SK-N-SH treated with all-trans-retinoic acid at 6 μM for 48 hours (cell line): Measurements from ENCODE around the gene SOD3.

Source experiments
- ARNTL ChIP-seq: fragments of 450-650 bp; formaldehyde crosslinking; IDR thresholded peaks from 2 replicates; pipeline ENCODE4 v1.5.0; 2020; ENCODE audit warnings: low read depth, mild to moderate bottlenecking, moderate library complexity, borderline replicate concordance
- CREB5 ChIP-seq: fragments of 250-450 bp; sonication (Bioruptor Pico); IDR thresholded peaks from 2 replicates; pipeline ENCODE4 v1.5.1; 2020; ENCODE audit warnings: low read depth, mild to moderate bottlenecking, moderate library complexity
- CSDC2 ChIP-seq: fragments of 250-450 bp; sonication (Bioruptor Pico); IDR thresholded peaks from 2 replicates; pipeline ENCODE4 v1.5.0; 2020; ENCODE audit warnings: mild to moderate bottlenecking, moderate library complexity
- ISL1 ChIP-seq: fragments of 250-450 bp; sonication (Bioruptor Pico); IDR thresholded peaks from 2 replicates; pipeline ENCODE4 v2.1.2; 2022; ENCODE audit warnings: mild to moderate bottlenecking, moderate library complexity
- PPARA ChIP-seq: fragments of 250-450 bp; sonication (Bioruptor Pico); IDR thresholded peaks from 2 replicates; pipeline ENCODE4 v1.5.0; 2020; ENCODE audit warnings: mild to moderate bottlenecking, borderline replicate concordance
- TCF4 ChIP-seq: fragments of 250-450 bp; sonication (Bioruptor Pico); IDR thresholded peaks from 2 replicates; pipeline ENCODE4 v1.8.0; 2021; ENCODE audit warnings: mild to moderate bottlenecking, moderate library complexity, borderline replicate concordance
- ZC3H10 ChIP-seq: fragments of 250-450 bp; sonication (Bioruptor Pico); IDR thresholded peaks from 2 replicates; pipeline ENCODE4 v1.5.1; 2021; ENCODE audit warnings: mild to moderate bottlenecking, moderate library complexity
- ZFP3 ChIP-seq: fragments of 250-450 bp; sonication (Bioruptor Pico); IDR thresholded peaks from 2 replicates; pipeline ENCODE4 v1.5.0; 2020; ENCODE audit warnings: mild to moderate bottlenecking, moderate library complexity
- ZNF70 ChIP-seq: fragments of 450-650 bp; formaldehyde crosslinking; IDR thresholded peaks from 2 replicates; pipeline ENCODE4 v1.5.0; 2020; ENCODE audit warnings: mild to moderate bottlenecking, moderate library complexity

GRCh38 chr4:24747234-24747975 is 48.0 kb upstream of the SOD3 start:
- TF ChIP-seq ZC3H10 (CRISPR knock-in tag) (no peak), PPARA (no peak), TCF4 (CRISPR knock-in tag) (no peak), ZNF70 (CRISPR knock-in tag) (no peak), ARNTL (no peak), CREB5 (CRISPR knock-in tag) (no peak), CSDC2 (CRISPR knock-in tag) (no peak), ISL1 (no peak), ZFP3 (no peak)
